HG03097 (cell line): ENCODE data around the gene GNAQ.

ENCODE experiments used
- ATAC-seq: cut with Tn5 transposase; IDR thresholded peaks from one replicate; pipeline ENCODE4 v1.9.1; 2021; ENCODE audit not compliant: unreplicated experiment, low FRiP score

GNAQ gene

DNA sequence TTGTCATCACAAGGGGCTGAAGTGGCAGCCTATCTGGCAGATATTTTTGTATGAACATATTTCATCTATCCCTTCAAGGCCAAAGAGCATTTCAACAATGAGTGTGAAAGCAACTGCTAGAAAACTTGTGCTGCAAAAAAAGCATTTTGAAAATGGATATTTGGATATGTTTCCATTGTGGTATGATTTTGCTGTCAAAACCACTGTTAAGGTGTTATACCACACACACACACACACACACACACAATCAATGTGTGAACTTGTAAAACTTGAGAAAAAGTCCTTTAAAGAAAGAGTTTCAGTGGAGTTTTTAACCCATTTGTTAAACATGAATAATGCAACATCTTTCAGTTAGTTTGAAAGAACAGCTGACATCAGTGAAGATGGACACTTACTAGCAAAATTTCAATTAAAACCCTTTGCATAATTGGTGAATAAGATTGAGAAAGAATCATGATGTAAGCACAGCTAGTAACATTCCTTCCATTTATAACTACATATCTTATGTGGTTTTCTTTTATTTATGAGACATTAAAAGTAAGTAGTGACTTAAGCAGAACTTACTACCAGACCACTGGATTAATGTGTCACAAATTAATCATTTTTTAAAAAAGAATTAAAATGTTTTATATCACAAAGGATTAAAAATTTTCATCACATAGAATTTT, 200.9 kb downstream of the GNAQ start:
- ATAC-seq, result no peak

DNA sequence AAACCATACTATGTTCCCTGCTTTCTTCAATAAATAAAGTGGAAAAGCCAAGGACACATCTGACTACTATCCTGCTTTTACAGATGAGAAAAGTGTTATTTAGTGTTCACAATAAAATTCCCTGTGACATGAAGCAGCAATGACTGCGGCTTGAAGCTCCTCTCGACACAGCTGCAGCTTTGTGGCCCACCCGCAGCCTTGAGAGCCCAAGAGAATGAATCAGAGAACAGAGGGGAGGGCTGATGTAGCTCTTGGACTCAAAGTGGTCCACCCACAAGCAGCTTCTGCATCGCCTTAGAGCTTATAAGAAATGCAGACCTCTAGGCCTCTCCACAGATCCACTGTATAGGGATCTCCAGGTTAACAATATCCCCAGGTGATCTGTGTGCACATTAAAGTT, 202.2 kb downstream of the GNAQ start:
- ATAC-seq, result no peak

DNA sequence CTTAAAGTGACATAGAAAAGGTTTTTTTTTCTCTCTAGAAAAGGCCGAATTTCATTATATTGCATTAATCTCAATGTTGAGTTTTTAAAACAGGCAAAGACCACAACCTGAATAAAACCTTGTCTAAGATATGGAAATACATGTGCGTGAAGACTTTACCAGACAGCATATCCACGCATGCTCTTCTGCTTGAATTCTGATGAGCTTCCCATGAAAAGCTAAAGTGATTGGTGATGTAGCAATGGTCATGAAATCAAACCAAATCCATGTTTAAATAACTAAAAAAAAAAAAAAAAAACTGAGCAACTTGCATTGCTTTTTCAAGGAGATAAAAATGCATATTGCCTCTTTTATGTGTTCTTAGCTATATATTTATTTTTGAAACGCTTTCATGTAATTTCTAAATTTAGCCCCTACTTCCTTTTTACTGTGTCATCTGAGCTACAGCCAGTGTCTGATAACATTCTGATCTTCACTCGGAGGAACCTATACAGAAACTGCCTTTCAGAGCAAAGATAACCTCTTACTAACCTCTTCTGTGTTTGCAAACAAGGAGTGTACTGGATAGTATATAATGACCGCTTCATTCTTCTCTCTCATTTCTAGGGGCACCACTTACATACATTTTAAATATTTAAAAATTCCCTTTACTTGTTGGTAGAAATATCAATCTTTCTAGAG, 204.4 kb downstream of the GNAQ start:
- no peak for ATAC-seq

GRCh38 chr9:77826621-77827020, 205.0 kb downstream of the GNAQ start:
- no peak for ATAC-seq

- ATAC-seq, result no peak
Measured at GRCh38 chr9:77826116-77826515, 205.5 kb downstream of the GNAQ start.

DNA sequence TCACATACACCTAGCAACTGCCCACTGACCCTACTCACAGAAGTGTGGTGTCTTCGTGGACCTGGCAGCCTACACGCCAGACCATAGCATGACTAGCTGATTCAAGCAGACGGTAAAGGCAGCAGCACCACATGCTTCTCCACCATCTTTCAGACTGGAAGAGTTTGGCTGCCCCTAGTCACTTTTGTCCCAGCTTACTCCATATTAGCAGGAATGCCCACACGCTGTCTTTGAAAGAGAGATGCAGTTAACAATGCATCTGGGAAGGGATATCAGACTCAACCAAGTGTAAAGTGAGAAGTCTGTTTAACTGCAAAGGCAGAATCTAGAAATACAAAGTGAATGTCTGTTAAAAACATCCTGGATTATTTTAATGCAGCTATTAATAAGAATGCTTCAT, 206.2 kb downstream of the GNAQ start:
- ATAC-seq, result no peak

DNA sequence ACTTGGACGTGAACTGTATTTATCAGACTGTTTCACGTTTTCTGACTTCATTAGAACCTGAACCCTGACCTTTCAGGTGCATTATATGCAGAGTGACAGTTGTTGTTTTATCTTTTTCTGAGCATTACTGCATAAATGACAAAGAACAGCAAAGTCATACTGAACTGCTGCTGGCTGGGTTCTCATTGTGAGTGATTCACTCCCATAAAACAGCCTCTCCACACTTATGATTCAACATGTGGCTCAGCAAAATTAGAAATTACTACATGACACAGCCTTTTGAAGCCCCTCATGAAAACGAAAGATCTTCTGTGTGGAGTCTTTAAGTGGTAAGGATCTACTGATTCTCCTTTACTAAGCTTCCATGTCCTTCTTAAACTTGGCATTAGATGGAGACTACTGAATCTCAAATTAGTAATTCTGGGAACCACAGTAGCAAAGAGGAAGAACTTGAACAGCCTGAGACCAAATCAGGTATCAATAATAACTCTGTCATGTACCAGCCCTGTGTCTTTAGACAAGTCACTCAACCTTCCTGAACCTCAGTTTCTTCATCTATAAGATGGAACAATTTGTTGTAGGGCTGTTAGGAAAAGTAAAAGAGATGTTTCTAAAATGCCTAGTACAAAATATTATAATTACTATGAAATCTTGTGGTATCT, 211.2 kb downstream of the GNAQ start:
- no peak for ATAC-seq

DNA sequence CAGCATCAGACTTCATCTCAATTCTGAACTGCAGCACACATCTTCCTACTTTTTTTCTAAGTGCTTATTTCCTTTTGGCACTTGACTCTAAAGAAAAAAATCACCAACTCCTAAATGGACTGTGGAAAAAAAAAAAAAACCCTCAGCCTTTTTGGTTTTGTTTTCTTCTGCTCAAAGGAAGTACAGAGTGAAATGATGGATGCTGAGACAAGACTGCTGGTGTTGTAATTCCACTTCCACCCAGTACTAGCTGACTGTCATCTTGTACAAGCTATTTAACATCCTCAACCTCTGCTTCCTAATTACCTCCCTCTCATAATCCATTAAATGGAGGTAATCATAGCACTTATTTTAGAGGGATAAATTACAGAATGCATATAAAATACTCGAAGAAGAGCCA, 212.0 kb downstream of the GNAQ start:
- no peak for ATAC-seq

DNA sequence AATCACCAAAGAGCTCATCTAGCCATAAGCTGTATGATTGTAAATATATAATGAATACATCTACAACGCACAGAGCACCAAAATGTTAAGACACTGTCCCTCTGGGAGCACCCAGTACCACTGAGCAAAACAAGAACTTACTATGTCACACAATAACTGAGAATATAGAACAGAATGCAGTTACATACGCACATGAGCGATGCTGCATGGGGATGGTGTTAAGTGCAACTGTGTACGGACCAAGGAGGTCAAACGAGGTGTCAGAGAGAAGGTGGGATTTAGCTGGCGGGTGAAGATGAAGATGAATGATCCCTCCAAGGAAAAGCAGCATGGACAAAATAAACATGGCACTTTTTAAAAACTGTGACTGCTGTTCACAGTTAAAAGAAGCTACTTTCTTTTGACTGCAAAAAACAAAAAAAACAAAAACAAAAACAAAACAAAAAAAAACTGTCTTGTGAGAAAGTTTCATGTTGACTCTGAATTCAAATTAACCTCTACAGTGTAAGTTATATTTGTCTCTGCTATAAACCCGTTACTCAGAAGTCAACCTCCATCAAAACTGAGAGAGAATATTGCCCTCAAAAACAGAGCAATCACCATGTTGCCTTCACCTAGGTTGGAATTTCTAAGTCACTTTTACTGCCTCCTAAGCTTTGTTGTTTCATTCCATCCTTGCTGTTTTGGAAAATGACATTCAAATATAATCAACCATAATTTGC, 213.9 kb downstream of the GNAQ start:
- ATAC-seq, result no peak

- ATAC-seq, result no peak
Measured at GRCh38 chr9:77816641-77817341, 214.8 kb downstream of the GNAQ start.

- ATAC-seq, result no peak
Measured at GRCh38 chr9:77815260-77815659, 216.4 kb downstream of the GNAQ start.

DNA sequence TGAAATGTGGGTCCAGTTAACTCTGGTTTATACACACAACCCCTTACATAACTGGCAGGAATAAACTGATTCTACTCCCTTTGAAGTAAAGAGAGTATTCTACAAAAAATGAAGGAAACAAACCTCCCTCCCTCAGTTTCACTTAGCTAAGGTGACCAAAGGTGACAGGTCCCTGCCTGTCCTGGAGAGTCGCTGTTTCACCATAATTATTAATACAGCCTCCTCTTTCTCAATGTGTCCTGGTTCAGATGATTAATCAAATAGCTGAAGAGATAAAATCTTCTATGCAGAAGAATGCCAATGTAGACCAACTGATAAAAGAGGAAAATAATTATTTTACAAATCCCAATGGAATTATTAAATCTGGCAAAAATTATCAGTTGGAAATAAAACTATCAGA, 219.8 kb downstream of the GNAQ start:
- ATAC-seq, result no peak

DNA sequence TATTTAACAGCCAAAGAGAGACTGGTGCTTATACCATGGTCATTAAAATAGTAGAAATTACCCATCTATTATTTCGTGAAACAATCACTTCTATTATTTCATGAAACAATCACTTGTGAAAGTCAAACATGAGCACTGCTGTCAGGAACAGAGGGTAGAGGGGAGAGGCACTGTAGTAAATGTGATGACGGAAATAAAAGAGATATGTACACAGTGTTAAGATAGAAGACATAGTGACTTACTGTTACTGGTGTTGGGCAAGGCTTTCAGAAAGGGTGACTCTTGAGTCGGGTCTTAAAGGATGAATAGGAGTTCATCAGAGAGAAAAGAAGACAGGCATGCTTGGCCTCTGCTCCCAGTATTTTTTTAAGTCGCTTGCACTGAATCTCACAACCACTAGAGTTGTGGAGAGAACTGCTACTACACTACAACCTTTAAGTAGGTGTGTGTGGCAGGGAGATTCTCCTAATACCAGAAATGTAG, 220.9 kb downstream of the GNAQ start:
- ATAC-seq, result no peak

DNA sequence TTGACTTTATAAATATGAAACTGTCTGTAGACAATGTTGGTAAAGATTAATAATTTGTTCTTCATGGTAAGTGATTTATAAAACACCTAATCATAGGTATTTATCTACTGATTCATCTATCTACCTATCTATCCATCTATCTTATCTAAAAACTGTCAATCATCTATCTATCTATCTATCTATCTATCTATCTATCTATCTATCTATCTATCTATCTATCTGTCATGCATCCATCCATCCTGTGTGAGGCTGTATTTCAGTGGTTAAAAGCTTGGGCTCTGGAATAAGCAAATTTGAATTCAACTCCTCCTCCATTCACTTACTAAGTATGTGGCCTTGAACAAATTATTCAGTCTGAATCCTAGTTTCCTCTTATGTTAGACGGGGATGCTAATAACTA, 221.6 kb downstream of the GNAQ start:
- no peak for ATAC-seq

- no peak for ATAC-seq
Measured at GRCh38 chr9:77809552-77809951, 222.1 kb downstream of the GNAQ start.

- ATAC-seq, result no peak
Measured at GRCh38 chr9:77808751-77809081, 222.9 kb downstream of the GNAQ start.

DNA sequence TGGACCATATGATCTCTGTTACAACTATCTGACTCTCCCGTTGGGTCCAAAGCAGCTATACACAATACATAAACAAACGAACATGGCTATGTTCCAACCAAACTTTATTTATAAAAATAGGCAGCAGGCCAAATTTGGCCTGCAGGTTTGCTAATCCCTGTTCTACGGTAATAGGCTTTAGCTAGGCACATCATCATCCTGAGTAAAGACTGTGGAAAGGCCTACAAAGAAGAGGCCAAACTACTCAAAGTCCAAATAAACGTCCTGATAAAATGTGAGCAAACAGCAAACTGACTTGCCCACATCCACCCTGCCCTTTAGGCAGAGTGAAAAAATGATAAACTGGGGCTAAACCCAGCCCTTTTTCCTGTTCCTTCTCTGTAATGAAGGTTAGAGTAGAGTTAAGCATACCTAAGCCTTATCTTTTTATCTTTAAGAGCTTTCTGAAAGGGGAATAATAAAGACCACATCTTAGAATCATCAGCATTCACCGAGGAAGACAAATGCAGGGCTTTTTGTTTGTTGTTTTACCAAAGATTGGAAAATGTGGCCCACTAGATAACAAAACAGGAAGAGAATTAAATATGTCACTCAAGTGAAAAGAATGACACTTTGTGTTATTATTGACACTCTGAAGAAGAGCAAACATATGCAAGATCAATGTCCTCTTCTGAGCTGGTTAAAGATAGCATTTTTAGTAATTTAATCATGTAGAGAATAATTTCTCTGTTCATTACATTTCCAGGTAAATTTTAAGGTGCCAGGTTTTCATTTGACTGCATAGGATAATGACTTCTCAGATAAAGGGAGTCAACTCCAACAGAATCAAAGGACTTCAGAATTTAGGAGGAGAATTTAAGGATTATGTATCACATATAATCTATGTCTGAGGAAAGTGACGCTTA, 223.5 kb downstream of the GNAQ start:
- ATAC-seq, result no peak

- ATAC-seq, result no peak
Measured at GRCh38 chr9:77807281-77807683, 224.3 kb downstream of the GNAQ start.

- no peak for ATAC-seq
Measured at GRCh38 chr9:77806741-77807140, 224.9 kb downstream of the GNAQ start.

DNA sequence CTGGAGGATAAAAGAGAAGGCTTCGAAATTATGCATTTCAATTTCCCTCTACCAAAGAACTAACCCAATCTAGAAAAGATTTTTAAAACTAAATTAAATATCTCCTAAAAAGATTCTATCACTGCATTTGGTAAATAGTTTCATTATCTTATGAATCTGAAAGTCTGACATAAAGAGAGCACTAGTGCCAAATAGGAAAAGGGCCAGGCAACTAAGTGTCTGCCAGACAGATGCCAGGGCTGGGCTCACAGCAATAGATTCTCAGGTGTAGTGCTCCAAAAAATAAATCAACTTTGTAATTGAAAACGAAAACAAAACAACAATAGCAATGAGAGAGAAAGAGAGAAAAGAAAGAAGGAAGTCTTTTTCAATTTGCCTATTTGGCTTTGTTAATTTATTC, 225.8 kb downstream of the GNAQ start:
- no peak for ATAC-seq
